ENCODE results near the gene SMIM38.

GRCh38 chr11:69189059-69189458, 33.3 kb downstream of the SMIM38 start:
- TF ChIP-seq, protein P1, sequence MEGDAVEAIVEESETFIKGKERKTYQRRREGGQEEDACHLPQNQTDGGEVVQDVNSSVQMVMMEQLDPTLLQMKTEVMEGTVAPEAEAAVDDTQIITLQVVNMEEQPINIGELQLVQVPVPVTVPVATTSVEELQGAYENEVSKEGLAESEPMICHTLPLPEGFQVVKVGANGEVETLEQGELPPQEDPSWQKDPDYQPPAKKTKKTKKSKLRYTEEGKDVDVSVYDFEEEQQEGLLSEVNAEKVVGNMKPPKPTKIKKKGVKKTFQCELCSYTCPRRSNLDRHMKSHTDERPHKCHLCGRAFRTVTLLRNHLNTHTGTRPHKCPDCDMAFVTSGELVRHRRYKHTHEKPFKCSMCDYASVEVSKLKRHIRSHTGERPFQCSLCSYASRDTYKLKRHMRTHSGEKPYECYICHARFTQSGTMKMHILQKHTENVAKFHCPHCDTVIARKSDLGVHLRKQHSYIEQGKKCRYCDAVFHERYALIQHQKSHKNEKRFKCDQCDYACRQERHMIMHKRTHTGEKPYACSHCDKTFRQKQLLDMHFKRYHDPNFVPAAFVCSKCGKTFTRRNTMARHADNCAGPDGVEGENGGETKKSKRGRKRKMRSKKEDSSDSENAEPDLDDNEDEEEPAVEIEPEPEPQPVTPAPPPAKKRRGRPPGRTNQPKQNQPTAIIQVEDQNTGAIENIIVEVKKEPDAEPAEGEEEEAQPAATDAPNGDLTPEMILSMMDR (IDR thresholded peaks at IDR 0.05 in 8 of 11, conservative IDR thresholded peaks at IDR 0.05 in 3 of 11): no peak
- TF ChIP-seq POLR2AphosphoS5 (IDR thresholded peaks at IDR 0.05): no peak

Measured in spleen (tissue), 7 donors.